ENCODE measurements around the gene ARID1B.

DNA sequence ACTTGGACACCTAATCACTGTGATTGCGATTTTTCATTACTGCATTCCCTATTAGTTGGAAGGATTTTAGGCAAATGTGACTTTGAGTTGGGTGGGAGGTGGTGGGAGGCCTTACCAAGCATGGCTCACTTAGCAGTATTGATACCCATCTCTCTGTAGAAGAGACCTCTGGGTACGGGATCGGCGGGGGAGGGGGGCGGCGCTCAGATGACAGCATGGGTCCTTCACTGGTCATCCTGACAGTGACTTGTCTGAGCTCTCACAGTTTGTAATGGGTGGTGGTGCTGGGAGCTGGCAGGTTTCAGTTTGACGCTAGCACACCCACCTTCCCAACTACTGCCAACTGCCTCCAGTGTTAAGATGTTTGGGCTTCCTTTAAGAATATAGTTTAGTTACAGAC is 231.4 kb downstream of the ARID1B start:
- TF ChIP-seq, protein P1, sequence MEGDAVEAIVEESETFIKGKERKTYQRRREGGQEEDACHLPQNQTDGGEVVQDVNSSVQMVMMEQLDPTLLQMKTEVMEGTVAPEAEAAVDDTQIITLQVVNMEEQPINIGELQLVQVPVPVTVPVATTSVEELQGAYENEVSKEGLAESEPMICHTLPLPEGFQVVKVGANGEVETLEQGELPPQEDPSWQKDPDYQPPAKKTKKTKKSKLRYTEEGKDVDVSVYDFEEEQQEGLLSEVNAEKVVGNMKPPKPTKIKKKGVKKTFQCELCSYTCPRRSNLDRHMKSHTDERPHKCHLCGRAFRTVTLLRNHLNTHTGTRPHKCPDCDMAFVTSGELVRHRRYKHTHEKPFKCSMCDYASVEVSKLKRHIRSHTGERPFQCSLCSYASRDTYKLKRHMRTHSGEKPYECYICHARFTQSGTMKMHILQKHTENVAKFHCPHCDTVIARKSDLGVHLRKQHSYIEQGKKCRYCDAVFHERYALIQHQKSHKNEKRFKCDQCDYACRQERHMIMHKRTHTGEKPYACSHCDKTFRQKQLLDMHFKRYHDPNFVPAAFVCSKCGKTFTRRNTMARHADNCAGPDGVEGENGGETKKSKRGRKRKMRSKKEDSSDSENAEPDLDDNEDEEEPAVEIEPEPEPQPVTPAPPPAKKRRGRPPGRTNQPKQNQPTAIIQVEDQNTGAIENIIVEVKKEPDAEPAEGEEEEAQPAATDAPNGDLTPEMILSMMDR (IDR thresholded peaks at IDR 0.05; ENCODE audit: borderline replicate concordance, extremely low read depth, low read length, poor library complexity, severe bottlenecking), result no peak
- no peak for TF ChIP-seq EZH2 (IDR thresholded peaks at IDR 0.05; ENCODE audit: borderline replicate concordance, low read depth, low read length, severe bottlenecking)

Measured in DND-41 (cell line).